DND-41 (cell line): ENCODE measurements around the gene SERTAD4.

Experiments used
- EZH2 ChIP-seq: IDR thresholded peaks from 3 replicates; pipeline ENCODE4 v1.6.1; 2012; ENCODE audit warnings: borderline replicate concordance, low read depth, mild to moderate bottlenecking, moderate library complexity, low read length, inconsistent platforms; ENCODE audit not compliant: severe bottlenecking
- TF ChIP-seq, protein P1 (sequence below): IDR thresholded peaks from 2 replicates; pipeline ENCODE4 v1.5.1; 2012; ENCODE audit warnings: borderline replicate concordance, low read length, moderate library complexity, mild to moderate bottlenecking; ENCODE audit not compliant: poor library complexity, severe bottlenecking; ENCODE audit errors: extremely low read depth

DNA sequence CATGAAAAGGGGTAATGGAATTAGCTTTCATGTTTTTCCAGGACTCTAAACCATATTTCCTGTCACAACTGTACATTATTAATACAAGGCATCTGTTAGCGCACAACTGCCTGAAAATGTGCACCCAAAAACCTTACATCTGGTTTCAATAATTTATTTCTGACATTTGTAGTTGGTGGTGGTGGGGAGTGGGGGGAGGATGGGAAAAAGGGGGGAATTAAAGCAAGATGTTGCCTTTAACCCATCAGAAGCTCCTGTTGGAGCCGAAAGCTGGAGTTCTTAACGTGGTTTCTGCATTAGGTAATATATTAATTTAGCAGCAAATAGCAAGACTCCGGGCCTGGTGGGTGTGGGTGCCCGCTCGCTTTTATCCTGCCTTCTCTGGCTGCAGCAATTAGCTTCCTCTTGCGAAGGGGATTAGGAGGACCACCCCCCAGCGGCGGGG lies 59.2 kb downstream of the SERTAD4 start:
- TF ChIP-seq, protein P1, sequence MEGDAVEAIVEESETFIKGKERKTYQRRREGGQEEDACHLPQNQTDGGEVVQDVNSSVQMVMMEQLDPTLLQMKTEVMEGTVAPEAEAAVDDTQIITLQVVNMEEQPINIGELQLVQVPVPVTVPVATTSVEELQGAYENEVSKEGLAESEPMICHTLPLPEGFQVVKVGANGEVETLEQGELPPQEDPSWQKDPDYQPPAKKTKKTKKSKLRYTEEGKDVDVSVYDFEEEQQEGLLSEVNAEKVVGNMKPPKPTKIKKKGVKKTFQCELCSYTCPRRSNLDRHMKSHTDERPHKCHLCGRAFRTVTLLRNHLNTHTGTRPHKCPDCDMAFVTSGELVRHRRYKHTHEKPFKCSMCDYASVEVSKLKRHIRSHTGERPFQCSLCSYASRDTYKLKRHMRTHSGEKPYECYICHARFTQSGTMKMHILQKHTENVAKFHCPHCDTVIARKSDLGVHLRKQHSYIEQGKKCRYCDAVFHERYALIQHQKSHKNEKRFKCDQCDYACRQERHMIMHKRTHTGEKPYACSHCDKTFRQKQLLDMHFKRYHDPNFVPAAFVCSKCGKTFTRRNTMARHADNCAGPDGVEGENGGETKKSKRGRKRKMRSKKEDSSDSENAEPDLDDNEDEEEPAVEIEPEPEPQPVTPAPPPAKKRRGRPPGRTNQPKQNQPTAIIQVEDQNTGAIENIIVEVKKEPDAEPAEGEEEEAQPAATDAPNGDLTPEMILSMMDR = no peak
- no peak for TF ChIP-seq EZH2
